Limb (tissue), 2 donors: ENCODE results near the gene MUC12.

ENCODE experiments used
- DNase-seq, 2 donors: peaks; one replicate each; pipeline ENCODE4 v3.0.0-alpha.2; 2016; ENCODE audit errors: extremely low spot score in 2 of 2

The MUC12 gene

GRCh38 chr7:101066141-101066832, 96.9 kb downstream of the MUC12 start:
- DNase-seq = no peak

DNA sequence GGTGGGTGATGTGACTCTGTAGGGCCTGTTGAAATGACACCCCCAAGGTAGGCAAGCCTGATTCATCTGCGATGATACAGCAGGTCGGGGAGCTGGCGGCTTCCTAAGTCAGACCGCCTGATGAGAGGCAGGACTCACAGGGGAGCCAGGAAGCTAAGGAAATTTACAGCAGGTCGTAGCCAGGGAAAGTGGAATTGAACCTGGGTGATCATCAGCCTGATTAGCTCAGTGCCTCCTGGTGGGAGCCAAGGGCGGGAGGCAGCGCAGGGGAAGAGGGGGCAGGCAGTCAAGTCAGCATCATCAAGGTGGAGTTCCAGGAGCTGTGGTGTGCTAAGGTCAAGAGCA, 97.4 kb downstream of the MUC12 start:
- DNase-seq = no peak

GRCh38 chr7:101068401-101068800, 99.0 kb downstream of the MUC12 start:
- no peak for DNase-seq
